HG02623 (cell line): ENCODE measurements around the gene AGBL1.

ENCODE experiments used
- ATAC-seq: cut with Tn5 transposase; IDR thresholded peaks from one replicate; pipeline ENCODE4 v1.9.1; 2021; ENCODE audit warnings: moderate library complexity; ENCODE audit not compliant: unreplicated experiment

The AGBL1 gene

DNA sequence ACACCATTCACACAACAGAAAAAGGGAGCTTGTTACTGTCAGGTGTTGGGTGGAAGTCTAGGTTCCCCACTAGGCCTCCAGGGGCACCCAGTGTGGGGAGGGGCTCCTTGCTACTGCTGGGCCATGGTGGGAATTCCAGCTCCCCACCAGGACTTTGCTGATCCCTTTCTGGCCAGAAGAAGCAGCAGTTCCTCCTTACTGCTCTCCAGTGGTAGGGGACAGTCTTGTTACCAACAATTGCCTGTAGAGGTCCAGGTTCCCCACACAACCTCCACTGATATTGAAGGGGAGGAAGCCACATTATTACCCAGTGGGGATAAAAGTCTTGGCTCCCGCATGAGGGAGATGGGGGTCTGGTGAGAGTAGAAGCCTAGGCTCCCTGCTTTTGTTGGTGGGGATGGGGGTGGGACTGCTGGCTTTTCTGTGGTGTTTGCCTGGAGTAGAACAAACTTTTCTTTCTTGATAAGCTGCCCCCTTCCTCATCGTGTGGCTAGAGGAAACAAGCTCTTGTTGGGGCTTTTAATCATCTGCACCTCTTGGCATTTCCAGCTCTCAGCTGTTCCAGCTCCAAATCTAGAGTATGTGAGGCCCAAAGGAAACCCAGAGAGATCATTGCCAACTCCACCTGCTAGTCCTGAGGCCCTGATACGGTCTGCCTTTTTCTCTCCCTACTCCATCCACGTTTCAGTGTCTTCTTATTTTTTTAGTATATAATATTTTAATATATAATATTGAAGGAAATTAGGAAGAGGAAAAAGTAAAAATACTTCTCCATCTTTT lies 824.2 kb downstream of the AGBL1 start:
- no peak for ATAC-seq

- no peak for ATAC-seq
Measured at GRCh38 chr15:86905625-86906256, 826.1 kb downstream of the AGBL1 start.

GRCh38 chr15:86906376-86906775 lies 826.7 kb downstream of the AGBL1 start:
- no peak for ATAC-seq

- ATAC-seq: no peak
Measured at GRCh38 chr15:86911022-86911421, 831.4 kb downstream of the AGBL1 start.

DNA sequence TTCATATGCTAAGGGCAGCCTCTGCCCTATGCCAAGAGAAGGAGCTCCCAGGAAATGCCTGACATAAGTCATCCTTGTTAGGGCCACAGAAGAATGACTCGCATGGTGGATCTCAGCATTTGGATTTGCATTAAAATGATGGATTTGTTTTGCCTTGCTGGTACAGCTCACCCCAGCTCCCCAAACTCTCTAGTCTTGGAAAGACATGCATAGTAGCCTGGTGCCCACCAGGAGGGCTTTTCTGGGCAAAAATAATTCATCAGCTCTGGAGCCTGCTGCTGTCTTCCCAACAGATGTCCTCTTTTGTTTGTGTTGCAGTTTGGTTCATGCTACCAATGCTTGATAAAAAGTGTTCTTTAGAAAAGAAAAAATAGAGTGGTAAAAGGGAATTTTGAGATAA lies 833.0 kb downstream of the AGBL1 start:
- ATAC-seq: no peak

DNA sequence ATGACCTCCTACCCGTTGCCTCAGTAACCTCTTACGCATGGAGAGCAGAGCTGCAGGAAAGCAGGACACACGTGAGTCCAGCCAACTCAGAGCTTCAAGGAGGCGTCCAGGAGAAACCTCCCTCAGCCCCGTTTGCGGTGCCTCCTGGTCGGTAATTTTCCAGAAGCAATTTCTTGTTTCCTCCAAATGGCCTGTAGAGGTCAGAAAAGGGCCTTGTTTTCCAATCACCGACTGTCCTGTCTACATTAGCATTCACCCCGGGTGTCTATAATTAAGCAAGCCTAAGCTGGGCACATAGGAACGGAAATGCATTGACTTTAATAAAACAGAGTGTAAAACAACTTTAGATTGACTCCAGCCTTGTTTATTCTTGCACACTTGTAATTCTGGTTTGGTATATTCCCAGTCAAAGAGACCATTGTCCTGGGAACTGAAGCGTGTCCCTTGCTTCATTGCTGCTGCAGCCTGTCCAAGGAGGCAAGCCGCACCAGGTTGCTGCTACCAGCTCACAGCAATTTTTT lies 836.2 kb downstream of the AGBL1 start:
- no peak for ATAC-seq

DNA sequence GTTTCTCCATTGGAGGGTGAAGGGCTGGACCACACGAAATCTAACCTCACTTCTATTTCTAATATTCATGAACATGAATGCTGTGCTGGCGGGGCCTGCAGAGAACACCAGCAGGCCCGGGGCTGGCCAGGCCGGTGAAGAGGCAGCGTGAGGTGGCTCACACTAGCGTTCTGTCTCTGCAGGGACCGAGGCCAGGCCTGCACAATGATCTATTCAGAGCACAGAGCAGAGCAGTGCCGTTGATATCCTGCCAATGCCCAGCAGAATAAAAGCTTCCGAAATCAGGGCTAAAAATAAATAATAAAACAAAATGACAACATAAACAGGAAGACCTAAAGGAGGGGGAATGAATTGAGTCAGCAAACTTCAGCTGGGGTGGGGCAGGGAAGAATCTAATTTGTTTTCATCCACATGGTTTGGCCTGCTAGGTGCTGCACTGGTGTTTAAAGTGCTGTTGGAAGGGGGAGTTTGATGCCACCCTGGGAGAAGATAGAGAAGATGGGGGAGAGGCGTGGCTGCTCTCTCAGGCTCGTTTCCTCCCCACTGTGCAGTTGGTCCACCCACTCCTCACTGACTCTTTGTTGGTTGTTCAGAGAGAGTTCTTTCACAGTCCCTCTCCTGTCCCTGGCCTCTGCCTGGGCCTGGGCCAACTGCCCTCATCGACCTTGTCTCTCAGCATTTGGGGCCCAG lies 837.1 kb downstream of the AGBL1 start:
- no peak for ATAC-seq

GRCh38 chr15:86917361-86917671 lies 837.6 kb downstream of the AGBL1 start:
- ATAC-seq: no peak

GRCh38 chr15:86919581-86919980 lies 839.9 kb downstream of the AGBL1 start:
- ATAC-seq: no peak

DNA sequence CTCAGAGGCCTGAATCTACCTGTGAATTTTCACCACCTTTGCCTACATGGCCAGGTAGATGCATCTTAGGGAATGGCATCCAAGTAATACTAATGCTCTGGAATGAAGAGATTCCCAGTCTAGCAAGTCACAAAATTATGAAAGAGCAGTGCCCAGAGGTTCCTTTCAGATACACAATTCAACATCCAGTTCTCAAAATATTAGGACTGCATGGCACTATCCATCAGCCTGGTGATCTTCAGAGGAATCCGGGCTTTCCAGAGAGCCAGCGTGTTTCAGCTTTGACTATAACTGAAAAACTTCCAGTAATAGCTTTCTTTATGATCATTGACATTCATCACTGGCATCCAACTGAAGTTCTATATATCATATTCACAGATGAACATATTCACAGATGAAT lies 849.8 kb downstream of the AGBL1 start:
- no peak for ATAC-seq

DNA sequence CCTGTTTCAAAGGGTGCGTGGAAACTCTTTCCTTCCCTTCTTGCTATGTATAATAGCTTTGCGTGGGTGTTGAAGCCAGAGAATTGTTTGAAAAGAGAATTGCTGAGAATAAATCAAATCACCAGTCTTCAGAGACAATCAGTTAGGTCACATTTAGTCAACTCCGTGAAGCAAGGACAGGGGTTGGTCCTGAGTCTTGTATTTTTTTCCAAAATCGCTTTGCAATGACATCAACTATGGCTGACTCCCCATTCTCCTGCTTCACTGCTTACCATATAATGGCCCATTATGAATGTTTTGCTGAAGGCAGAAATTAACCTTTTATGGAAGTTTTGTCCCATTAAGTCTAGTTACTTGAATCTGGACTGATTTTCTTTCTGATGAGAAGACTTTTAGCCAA lies 852.8 kb downstream of the AGBL1 start:
- no peak for ATAC-seq

GRCh38 chr15:86935841-86936240 lies 856.2 kb downstream of the AGBL1 start:
- ATAC-seq: no peak

- no peak for ATAC-seq
Measured at GRCh38 chr15:86942285-86942684, 862.6 kb downstream of the AGBL1 start.

GRCh38 chr15:86948719-86949118 lies 869.0 kb downstream of the AGBL1 start:
- no peak for ATAC-seq

DNA sequence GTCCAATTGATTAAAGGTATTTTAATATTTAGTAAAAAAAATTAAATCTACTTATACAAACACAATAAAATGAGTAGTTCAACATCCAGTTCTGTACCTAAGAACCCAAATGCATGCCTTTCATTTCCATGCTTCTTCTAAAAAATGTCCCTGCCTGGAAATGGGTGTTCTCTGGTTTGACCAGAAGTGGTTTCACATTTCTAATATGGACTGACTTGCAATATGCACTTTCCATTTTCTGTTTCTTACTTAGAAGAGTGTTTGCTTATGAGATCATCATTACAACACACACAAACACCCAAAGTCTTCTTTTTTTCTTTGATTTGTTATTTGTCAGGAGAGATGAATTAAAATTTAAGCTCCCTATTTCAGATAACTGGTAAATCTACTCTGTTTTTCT lies 879.6 kb downstream of the AGBL1 start:
- ATAC-seq: no peak

GRCh38 chr15:86961669-86962068 lies 882.0 kb downstream of the AGBL1 start:
- no peak for ATAC-seq

GRCh38 chr15:86964271-86964670 lies 884.6 kb downstream of the AGBL1 start:
- no peak for ATAC-seq

DNA sequence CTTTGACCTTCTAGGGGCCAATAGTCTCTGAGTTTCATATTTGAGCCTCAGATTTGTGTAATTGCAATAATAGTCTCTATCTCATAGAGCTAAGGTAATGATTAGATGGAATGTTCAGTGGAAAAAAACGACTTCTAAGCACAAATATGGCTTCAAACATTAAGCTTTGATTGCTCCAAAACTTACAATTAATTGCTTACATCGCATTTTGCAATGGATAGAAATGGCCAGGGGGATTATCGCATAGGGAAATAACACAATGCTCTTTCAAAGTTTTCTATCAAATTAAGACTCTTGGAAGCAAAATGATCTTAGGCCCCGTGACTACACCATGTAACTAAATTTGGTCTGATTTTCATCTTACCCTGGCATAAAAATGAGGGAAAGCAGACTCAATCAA lies 888.6 kb downstream of the AGBL1 start:
- ATAC-seq: no peak

DNA sequence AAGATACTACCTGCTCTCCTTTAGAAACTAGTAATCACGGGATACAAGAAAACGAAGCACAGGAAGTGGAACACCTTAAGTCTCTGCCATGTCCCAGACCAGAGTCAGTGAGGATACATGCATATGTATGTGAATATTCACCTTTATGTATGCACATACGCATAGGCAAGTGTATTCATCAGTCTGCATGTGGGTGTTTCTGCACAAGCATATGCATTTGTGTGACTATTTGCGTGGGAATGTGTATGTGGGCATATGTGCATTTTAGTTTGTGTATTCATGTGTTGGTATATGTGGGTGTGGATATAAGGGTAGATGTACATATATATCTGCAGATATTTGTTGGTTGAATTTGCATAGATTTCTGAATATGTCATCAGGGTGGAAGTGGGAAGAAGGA lies 889.7 kb downstream of the AGBL1 start:
- ATAC-seq: no peak

DNA sequence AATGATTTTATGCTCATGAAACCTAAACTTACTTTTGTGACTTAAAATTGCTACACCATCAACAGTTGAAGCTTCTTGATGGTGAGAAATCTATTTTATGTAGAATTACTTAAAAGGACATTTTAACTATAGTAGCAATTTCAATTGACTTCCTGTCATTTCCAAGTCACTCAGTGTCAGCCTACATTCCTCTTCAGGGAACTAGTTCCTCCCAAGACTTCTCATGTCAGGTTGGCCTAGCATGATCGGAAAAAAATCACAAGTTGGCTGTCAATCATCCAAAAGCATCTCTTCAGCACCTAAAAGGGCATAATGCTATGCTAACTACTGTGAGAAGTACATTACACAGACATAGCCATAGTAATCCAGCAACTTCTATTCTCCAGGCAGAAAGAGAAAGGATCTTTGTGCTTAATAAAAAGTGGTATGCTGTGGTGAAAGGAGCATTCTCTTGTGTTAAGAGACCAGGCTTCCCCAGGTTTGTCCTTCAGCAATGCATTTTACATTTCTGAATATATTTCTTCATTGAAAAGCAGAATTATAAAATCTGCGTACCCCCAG lies 893.7 kb downstream of the AGBL1 start:
- no peak for ATAC-seq

- ATAC-seq: no peak
Measured at GRCh38 chr15:86988033-86988432, 908.4 kb downstream of the AGBL1 start.

DNA sequence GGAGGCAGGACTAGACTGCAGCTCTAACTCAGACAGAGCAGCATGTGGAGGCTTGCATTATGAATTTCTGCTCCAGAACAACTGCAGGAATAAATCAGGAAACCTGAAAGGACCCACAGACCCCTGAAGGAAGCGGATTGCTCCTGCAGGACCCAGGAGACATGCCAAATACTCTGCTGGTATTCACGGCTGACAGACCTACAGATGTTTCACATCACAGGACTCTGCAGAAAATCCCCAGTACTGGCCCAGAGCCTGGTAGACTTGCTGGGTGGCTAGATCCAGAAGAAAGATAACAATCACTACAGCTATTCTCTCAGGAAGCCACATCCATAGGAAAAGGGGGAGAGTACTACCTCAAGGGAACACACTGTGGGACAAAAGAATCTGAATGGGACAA lies 942.1 kb downstream of the AGBL1 start:
- no peak for ATAC-seq
